HEK293 (cell line): ENCODE measurements around the gene NAGPA.

Experiments
- ATF2 ChIP-seq: fragments of 450-650 bp; formaldehyde crosslinking; IDR thresholded peaks from 2 replicates; pipeline ENCODE4 v1.5.1; 2016; ENCODE audit warnings: missing biosample characterization, missing genetic modification characterization, low read depth
- REPIN1 ChIP-seq: fragments of 450-650 bp; formaldehyde crosslinking; IDR thresholded peaks from 2 replicates; pipeline ENCODE4 v1.5.1; 2017; ENCODE audit warnings: missing biosample characterization, missing genetic modification characterization, low read depth
- WT1 ChIP-seq: fragments of 450-650 bp; formaldehyde crosslinking; IDR thresholded peaks from 2 replicates; pipeline ENCODE4 v1.5.1; 2016; ENCODE audit warnings: missing biosample characterization, missing genetic modification characterization
- TF ChIP-seq, protein P1 (sequence below): fragments of 450-650 bp; formaldehyde crosslinking; IDR thresholded peaks from 2 replicates; pipeline ENCODE4 v1.5.1; 2016; ENCODE audit warnings: missing biosample characterization, missing genetic modification characterization
- TF ChIP-seq, protein P2 (sequence below): fragments of 450-650 bp; formaldehyde crosslinking; IDR thresholded peaks from 2 replicates; pipeline ENCODE4 v1.5.1; 2016; ENCODE audit warnings: missing biosample characterization, missing genetic modification characterization

- TF ChIP-seq, protein P1, sequence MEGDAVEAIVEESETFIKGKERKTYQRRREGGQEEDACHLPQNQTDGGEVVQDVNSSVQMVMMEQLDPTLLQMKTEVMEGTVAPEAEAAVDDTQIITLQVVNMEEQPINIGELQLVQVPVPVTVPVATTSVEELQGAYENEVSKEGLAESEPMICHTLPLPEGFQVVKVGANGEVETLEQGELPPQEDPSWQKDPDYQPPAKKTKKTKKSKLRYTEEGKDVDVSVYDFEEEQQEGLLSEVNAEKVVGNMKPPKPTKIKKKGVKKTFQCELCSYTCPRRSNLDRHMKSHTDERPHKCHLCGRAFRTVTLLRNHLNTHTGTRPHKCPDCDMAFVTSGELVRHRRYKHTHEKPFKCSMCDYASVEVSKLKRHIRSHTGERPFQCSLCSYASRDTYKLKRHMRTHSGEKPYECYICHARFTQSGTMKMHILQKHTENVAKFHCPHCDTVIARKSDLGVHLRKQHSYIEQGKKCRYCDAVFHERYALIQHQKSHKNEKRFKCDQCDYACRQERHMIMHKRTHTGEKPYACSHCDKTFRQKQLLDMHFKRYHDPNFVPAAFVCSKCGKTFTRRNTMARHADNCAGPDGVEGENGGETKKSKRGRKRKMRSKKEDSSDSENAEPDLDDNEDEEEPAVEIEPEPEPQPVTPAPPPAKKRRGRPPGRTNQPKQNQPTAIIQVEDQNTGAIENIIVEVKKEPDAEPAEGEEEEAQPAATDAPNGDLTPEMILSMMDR (tag by site-specific recombination), result no peak
- TF ChIP-seq WT1 (no peak), REPIN1 (no peak), ATF2 (no peak)
- TF ChIP-seq, protein P2, sequence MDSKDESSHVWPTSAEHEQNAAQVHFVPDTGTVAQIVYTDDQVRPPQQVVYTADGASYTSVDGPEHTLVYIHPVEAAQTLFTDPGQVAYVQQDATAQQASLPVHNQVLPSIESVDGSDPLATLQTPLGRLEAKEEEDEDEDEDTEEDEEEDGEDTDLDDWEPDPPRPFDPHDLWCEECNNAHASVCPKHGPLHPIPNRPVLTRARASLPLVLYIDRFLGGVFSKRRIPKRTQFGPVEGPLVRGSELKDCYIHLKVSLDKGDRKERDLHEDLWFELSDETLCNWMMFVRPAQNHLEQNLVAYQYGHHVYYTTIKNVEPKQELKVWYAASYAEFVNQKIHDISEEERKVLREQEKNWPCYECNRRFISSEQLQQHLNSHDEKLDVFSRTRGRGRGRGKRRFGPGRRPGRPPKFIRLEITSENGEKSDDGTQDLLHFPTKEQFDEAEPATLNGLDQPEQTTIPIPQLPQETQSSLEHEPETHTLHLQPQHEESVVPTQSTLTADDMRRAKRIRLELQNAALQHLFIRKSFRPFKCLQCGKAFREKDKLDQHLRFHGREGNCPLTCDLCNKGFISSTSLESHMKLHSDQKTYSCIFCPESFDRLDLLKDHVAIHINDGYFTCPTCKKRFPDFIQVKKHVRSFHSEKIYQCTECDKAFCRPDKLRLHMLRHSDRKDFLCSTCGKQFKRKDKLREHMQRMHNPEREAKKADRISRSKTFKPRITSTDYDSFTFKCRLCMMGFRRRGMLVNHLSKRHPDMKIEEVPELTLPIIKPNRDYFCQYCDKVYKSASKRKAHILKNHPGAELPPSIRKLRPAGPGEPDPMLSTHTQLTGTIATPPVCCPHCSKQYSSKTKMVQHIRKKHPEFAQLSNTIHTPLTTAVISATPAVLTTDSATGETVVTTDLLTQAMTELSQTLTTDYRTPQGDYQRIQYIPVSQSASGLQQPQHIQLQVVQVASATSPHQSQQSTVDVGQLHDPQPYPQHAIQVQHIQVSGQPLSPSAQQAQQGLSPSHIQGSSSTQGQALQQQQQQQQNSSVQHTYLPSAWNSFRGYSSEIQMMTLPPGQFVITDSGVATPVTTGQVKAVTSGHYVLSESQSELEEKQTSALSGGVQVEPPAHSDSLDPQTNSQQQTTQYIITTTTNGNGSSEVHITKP (tag by site-specific recombination), result no peak
Measured at GRCh38 chr16:5075637-5076036, 41.9 kb upstream of the NAGPA start.
